HUDEP-2 (cell line): ENCODE data around the gene SLC26A9.

Experiments used
- DNase-seq, 76 experiments: peaks; one replicate each; lab custom pipeline; 2025; ENCODE audit not compliant: unreplicated experiment in 76 of 76; lab: John Stamatoyannopoulos, UW

Gene SLC26A9

GRCh38 chr1:205950280-205950679 is 7.0 kb upstream of the SLC26A9 start:
- DNase-seq = peak in 2 of 76 experiments; percentile 3 to 17

- no peak for DNase-seq
Observed at GRCh38 chr1:205949753-205950152, 6.5 kb upstream of the SLC26A9 start.

- no peak for DNase-seq
Observed at GRCh38 chr1:205948886-205949285, 5.6 kb upstream of the SLC26A9 start.

GRCh38 chr1:205948039-205948438 is 4.8 kb upstream of the SLC26A9 start:
- DNase-seq = no peak

DNA sequence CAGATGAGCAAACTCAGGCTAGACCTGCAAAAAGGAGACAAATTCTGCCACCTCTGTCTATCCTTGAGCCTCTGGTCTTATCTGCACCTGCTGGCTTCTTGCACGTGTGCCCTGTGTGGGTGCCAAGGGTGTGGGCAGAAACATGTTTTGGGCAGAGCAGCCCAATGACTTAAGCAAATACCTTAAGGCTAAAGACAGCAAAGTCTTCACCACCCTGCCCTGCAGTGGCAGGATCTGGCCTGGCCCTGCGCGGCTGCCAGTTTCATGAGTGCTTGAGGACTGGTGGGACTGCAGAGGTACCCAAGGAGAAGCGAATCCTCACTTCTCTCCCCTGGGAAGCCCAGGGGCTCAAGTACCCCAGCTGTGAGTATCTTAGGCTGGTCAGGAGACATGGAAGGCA is 3.8 kb upstream of the SLC26A9 start:
- DNase-seq = peak in 30 of 76 experiments; percentile 4 to 45 (median 18)

DNA sequence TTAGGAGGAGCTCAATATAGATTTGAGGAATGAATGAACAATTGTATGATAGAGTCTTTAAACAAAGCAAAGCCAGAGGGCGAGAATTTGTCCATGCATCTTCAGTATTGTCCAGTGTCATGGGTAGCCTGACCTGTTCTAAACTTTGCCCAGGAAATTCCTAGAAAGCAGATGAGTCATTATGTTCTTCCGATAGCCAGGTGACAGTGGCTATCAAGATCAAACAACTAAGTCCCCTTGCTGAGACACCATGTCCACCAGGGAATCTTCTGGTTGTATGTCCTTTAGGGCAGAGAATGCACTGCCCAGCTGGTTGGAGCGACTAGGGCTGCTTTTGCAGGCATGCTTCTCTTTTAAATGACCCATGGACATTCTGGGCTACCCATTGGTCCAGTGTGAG is 1.8 kb upstream of the SLC26A9 start:
- DNase-seq = no peak

GRCh38 chr1:205944525-205944924 is 1.3 kb upstream of the SLC26A9 start:
- DNase-seq = no peak

DNA sequence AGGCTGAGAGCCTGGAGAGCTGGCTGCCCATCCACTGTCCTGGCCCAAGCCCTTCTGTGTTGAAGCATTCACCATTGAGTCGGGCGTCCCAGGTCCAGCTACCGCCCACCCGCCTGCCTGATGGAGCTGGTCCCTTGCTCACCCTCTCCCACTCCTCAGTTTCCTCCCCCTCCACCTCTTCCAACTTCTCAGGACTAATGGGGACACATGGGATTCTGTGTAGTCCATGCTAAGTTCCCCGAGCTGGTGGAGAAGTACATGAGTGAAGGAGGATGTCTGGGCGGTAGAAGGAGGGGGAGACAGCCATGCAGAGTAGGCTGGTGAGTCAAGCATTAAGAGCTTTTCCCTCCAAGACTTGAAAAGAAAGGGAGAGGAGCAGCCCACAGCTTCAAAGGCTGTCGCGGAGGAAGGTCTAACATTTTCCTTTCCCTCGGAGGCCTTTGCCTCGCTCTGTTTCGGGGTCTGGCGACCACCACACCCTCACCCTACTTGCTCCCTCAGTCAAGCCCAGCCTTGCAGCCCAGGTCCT is 561 bp downstream of the SLC26A9 start:
- DNase-seq = no peak

GRCh38 chr1:205940710-205941109 is 2.5 kb downstream of the SLC26A9 start:
- no peak for DNase-seq

GRCh38 chr1:205939690-205940330 is 3.4 kb downstream of the SLC26A9 start:
- DNase-seq = peak in 31 of 76 experiments; percentile 3 to 52 (median 22)

DNA sequence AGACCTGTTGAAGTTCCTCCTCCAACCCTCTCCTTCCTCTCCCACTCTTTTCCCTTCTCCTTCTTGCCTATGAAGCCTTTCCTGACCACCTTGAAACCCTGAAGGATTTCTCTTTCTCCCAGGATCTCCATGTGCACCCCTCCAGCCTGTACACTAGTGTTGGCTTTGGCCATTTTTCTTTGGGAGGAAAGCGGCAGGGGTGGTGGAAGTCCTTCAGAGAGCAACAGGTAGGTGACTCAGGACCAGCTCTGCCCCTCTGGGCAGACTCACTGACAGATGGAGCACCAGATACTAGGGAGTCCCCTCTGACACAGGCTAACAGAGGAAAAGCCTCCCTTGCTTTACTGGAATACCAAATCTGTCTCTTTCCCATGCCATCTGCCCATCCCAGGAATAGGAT is 4.6 kb downstream of the SLC26A9 start:
- DNase-seq = no peak

GRCh38 chr1:205936846-205937586 is 6.2 kb downstream of the SLC26A9 start:
- DNase-seq = no peak

GRCh38 chr1:205936311-205936710 is 6.9 kb downstream of the SLC26A9 start:
- no peak for DNase-seq

- no peak for DNase-seq
Observed at GRCh38 chr1:205935869-205936268, 7.4 kb downstream of the SLC26A9 start.

- no peak for DNase-seq
Observed at GRCh38 chr1:205934788-205935187, 8.5 kb downstream of the SLC26A9 start.

DNA sequence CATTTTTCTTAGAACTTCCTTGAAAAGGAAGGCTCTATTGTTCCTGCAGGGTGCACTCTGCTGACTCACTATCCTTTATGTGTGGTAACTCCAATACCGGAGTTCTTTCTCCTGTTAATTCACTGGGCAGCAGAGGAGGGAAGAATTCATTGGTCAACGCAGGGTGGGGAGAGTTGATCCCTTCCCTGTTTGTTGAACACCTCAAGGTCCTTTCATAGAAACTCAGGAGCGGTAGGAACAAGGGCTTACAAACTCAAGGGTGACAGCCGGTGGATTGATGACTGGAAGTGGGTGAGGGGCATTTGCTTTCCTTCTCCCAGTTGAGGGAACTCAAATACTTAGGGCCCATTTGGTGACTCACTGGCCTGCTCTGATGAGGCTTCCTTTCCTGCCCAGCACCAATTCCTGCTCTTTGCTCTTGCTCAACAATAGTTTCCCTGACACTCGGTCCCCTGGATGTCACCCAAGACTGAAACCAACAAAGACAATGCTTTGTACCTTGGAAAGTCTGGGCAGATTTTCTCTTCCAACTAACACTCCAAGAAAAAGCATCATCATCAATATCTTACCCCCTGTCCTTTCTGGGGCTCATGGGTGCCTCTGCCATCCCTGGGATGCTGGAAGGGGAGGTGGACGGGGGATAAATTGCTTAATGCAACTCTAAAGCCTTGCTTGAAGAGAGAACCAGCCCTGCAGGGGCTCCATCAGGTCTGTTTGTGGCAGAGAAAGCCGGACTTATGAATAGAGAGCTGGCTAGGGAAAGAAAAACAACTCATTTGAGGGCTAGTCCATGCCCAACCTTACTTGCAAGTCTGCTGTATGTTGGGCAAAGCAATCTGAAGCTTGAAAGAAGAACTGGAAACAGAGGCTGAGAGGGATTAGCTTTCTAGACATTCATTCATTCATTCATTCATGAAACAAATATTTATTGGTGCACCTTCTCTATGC is 9.3 kb downstream of the SLC26A9 start:
- no peak for DNase-seq

- DNase-seq = no peak
Observed at GRCh38 chr1:205932776-205933175, 10.5 kb downstream of the SLC26A9 start.

DNA sequence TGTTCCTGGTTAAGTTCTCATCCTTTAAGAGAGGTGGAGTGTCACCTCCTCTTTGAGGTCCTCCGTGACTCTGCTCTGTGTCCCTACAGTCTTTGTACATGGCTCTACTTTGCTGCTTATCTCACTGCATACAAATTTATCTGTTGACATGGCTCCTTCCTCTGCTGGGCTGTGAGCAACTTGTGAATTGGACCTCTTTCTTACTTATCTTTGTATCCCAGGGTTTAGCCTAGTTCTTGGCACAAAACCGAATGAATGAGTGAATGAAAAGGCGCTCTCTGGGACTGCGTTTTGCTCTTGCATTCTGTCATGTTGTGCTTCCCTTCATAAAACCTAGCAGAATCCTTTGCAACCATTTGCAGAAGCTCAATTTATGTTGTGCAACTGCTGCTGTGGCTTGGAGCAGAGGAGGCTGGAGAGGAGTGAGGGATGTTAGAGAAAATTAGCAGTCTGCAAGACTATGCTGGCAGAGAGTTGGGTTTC is 12.4 kb downstream of the SLC26A9 start:
- DNase-seq = peak in 25 of 76 experiments; percentile 4 to 57 (median 33)

DNA sequence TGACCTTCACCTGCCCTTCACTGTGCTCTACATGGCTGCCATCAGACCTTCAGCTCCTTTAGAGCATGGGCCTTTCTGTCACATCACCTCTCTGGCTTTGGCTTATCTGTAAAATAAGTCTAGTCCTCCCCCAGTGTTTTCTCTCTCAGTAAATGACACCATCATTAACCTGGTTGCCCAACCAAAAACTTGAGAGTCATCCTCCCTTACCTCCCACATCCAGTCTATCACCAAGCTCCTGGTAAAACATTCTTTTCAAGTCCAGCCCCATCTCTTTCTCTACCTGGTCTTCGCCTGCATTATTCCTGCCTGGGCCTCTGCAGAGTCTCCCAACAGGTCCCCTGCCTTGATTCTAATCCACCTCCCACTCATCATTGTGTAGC is 13.1 kb downstream of the SLC26A9 start:
- DNase-seq = no peak

GRCh38 chr1:205929496-205930194 is 13.6 kb downstream of the SLC26A9 start:
- DNase-seq = no peak
